ENCODE data around the gene STK11IP. TPM values are rescaled to one million over a fixed set of nuclear protein-coding genes. Genes with fewer than 3 reads are reported as not detected.

STK11IP gene
- total RNA-seq, 4 donors from 2014 or later = 25.3 to 68.0 (median 29.2) TPM

- Histone ChIP-seq H3K4me3 (no peak overlapping the region), H3K4me1 (no peaks in the 10 kb centered on the region), H3K27me3 (no peaks in the 10 kb centered on the region), H3K36me3 (peaks cover 46% of the 10 kb centered on the region), H3K27ac (no peak overlapping the region), H3K9me3 (no peaks in the 10 kb centered on the region)
- no peak for DNase-seq (ENCODE audit: low spot score in 2 of 2)
- 76% methylated on average over 8 of the region's 11 CpGs for WGBS
- TF ChIP-seq POLR2AphosphoS5 (IDR thresholded peaks at IDR 0.05) (no peak), POLR2A (IDR thresholded peaks at IDR 0.05) (no peak), EP300 (IDR thresholded peaks at IDR 0.05) (no peak), CTCF (IDR thresholded peaks at IDR 0.05) (no peak)
Measured at GRCh38 chr2:219614076-219614860, 16.6 kb downstream of the STK11IP start.

GRCh38 chr2:219615036-219615435 lies 17.4 kb downstream of the STK11IP start:
- Histone ChIP-seq H3K36me3 (peaks cover 40% of the 10 kb centered on the region), H3K9me3 (no peaks in the 10 kb centered on the region), H3K27me3 (no peaks in the 10 kb centered on the region), H3K4me3 (no peak overlapping the region), H3K4me1 (no peaks in the 10 kb centered on the region), H3K27ac (no peak overlapping the region)
- TF ChIP-seq POLR2A (IDR thresholded peaks at IDR 0.05) (no peak), CTCF (IDR thresholded peaks at IDR 0.05) (no peak), POLR2AphosphoS5 (IDR thresholded peaks at IDR 0.05) (no peak), EP300 (IDR thresholded peaks at IDR 0.05) (no peak)
- WGBS = 93% methylated on average over 11 of the region's 11 CpGs
- DNase-seq (ENCODE audit: low spot score in 2 of 2) = no peak

GRCh38 chr2:219615894-219616293 lies 18.2 kb downstream of the STK11IP start:
- no peak for DNase-seq (ENCODE audit: low spot score in 2 of 2)
- 92% methylated on average over 9 of the region's 12 CpGs for WGBS
- H3K27ac ChIP-seq = no peak overlapping the region
- no peaks in the 10 kb centered on the region for H3K27me3 ChIP-seq
- H3K4me1 ChIP-seq = no peaks in the 10 kb centered on the region
- H3K4me3 ChIP-seq = no peak overlapping the region
- TF ChIP-seq EP300 (IDR thresholded peaks at IDR 0.05) (no peak), CTCF (IDR thresholded peaks at IDR 0.05) (no peak), POLR2A (IDR thresholded peaks at IDR 0.05) (no peak), POLR2AphosphoS5 (IDR thresholded peaks at IDR 0.05) (no peak)
- no peaks in the 10 kb centered on the region for H3K9me3 ChIP-seq
- H3K36me3 ChIP-seq = peaks cover 38% of the 10 kb centered on the region

GRCh38 chr2:219616550-219616949 lies 18.9 kb downstream of the STK11IP start:
- Histone ChIP-seq H3K9me3 (no peaks in the 10 kb centered on the region), H3K4me3 (no peak overlapping the region), H3K4me1 (no peaks in the 10 kb centered on the region), H3K27me3 (no peaks in the 10 kb centered on the region), H3K27ac (no peak overlapping the region), H3K36me3 (peaks cover 38% of the 10 kb centered on the region)
- DNase-seq (ENCODE audit: low spot score in 2 of 2) = no peak
- WGBS = 85% methylated on average over 4 of the region's 4 CpGs
- TF ChIP-seq POLR2A (IDR thresholded peaks at IDR 0.05) = no peak
- TF ChIP-seq EP300 (IDR thresholded peaks at IDR 0.05) = no peak
- no peak for TF ChIP-seq CTCF (IDR thresholded peaks at IDR 0.05)
- no peak for TF ChIP-seq POLR2AphosphoS5 (IDR thresholded peaks at IDR 0.05)

- Histone ChIP-seq H3K9me3 (no peaks in the 10 kb centered on the region), H3K36me3 (peaks cover 26% of the 10 kb centered on the region), H3K4me3 (no peak overlapping the region), H3K4me1 (no peaks in the 10 kb centered on the region), H3K27me3 (no peaks in the 10 kb centered on the region), H3K27ac (no peak overlapping the region)
- WGBS = 89% methylated on average over 3 of the region's 3 CpGs
- DNase-seq (ENCODE audit: low spot score in 2 of 2) = no peak
- no peak for TF ChIP-seq CTCF (IDR thresholded peaks at IDR 0.05)
- TF ChIP-seq POLR2AphosphoS5 (IDR thresholded peaks at IDR 0.05) = no peak
- no peak for TF ChIP-seq POLR2A (IDR thresholded peaks at IDR 0.05)
- no peak for TF ChIP-seq EP300 (IDR thresholded peaks at IDR 0.05)
Measured at GRCh38 chr2:219618733-219619122, 21.1 kb downstream of the STK11IP start.

All from suprapubic skin (tissue), 4 donors.